NCI-H748 treated with DMSO at 0.1 percent for 48 hours (cell line): ENCODE measurements around the gene GPR161.
"Not testable (repeated sequence)": the region's sequence is repeated elsewhere in the genome, so short reads cannot be mapped to it uniquely, and the experiment has no call there.

Source experiments
- DNase-seq: peaks from one replicate; lab custom pipeline; 2025; lab: John Stamatoyannopoulos, UW

The GPR161 gene, protein sequence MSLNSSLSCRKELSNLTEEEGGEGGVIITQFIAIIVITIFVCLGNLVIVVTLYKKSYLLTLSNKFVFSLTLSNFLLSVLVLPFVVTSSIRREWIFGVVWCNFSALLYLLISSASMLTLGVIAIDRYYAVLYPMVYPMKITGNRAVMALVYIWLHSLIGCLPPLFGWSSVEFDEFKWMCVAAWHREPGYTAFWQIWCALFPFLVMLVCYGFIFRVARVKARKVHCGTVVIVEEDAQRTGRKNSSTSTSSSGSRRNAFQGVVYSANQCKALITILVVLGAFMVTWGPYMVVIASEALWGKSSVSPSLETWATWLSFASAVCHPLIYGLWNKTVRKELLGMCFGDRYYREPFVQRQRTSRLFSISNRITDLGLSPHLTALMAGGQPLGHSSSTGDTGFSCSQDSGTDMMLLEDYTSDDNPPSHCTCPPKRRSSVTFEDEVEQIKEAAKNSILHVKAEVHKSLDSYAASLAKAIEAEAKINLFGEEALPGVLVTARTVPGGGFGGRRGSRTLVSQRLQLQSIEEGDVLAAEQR

DNA sequence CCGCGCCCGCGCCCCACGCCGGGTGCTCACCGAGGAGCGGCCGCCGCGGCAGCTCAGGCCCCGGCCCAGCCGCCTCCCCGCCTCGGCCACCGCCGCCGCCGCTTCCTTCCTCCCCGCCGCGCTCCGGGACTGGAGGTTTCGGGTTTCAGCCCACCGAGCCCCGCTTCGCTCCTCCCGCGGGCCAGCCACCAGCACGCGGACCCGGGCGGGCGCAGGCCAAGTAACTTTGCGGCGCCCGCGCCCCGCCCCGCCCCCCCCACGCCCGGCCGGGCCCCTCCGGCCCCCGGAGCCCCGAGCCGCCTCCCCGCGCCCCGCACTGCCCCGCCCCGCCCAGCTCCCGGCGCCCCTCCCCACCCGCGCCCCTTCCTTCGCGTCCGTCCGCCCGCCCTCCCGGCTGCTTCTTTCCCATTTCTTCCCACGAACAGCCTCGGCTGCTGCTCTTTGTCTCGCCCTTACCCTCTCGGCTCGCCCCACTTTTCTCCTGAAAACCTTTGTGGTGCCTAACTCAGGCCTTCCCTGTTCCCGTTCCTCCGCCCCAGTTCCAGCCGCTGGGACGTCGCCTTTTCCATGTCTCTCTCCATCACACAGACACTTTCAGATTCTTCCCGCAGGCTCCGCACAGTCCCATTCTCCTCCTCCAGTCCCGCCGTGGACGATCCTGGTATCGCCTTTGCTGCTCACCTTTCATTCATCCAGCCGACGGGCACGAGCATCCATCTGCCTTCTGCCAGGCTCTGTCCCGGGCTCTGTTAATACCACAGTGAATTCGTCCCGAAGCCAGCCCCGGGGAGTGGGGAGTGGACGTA is at the start of gene GPR161:
Gene GPR161 (minus strand): TSS at position 222 of the 806 bp plus-strand sequence. CDS start 32,080 bp downstream, outside the sequence.
- DNase-seq: peak; percentile 45

DNA sequence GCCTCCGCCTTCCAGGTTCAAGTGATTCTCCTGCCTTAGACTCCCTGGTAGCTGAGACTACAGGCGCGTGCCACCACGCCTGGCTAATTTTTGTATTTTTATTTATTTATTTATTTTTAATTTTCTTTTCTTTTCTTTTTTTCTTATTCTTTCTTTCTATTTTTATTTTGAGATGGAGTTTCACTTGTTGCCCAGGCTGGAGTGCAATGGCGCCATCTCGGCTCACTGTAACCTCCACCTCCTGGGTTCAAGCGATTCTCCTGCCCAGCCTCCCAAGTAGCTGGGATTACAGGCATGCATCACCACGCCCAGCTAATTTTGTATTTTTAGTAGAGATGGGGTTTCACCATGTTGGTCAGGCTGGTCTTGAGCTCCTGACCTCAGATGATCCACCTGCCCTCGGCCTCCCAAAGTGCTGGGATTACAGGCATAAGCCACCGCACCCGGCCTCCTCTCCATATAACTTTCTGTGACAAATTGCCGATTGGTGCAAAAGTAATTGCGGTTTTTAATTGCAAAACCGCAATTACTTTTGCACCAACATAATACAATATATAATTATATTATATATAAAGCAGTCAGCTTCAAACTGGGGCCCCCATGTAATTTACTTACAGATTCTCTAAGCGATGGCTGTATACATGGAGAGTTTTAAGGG is 44.5 kb upstream of the GPR161 start:
- not testable (repeated sequence) for DNase-seq

DNA sequence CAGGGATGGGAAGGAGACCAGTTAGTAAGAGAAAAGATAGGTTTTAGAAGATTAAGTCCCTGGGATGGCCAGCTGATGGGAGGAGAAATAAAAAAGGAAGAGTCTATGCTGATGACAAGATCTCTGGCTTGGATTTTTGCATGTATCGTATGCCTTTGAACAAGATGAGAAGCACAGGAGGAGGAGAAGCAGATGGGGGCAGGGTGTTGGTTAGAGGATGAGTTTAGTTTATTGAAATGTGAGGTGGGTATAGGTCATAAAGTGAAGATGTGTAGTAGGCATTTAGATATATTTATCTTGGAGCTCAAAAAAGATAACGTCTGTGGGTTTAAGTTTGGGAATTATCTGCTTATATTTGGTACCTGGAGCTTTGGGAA is 43.4 kb upstream of the GPR161 start:
- DNase-seq: no peak

DNA sequence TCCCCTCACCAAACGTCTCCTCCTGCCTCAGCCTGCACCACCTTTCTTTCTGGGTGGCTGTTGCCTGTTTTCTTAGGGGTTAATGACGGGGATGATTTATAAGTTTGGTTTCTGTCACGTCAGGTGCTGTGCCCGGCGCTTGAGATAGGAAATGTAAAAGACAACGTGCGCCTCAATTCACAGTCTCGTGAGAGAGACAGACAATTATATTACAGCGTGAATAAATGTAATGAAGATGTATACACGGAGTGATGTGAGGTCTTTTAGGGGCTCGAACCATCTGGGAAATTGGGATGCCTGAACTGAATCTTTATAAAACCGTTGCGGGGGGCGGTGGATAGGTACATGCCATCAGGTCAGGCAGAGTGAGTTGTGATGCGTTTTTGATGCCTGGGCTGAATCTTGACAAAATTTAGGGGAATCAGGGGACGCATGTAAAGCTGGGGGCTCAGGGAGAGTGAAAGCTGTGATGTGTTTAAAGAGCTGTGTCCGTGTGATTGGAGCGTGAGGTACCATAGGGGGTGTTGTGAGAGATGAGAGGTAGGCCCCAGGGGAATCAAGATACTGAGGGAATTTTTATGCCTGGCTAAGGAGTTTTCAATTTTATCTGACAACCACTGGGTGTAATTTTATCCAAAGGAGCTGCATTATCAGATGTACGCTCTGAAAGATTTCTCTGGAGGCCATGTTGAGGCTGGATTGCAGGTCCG is 42.9 kb upstream of the GPR161 start:
- DNase-seq: no peak

DNA sequence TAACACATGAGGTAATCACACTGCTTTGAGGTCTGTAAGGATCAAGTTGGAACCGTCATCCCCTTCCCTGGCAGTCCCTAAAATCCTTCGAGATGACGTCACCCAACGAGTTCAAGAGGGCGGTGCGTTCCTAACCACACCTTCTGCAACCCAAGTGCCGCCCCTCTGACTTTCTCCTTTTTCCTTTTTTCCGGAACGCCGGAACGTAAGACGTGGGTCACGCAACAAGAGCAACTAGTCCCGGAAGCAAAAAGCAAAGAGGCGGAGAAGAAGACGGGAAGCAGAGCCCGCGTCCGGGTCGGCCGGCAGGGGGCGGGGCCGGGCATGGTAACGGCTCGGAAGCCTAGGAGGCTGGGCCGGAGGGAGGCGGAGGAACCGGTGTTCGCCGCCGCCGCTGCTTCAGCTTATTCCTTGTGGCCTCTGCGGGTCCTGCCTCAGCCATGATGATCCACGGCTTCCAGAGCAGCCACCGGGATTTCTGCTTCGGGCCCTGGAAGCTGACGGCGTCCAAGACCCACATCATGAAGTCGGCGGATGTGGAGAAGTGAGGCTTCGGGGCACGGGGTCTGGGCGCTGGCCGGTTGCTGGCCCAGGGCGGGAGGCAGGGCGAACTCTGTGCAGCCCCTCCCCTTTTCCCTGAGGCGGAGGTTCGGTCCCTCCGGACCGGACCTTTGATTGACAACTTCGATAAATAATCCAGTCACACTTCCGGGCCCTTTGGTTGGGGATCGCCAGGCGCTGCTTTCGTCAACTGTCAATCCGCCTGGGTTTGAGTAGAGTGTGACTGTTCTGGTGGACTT is 42.1 kb upstream of the GPR161 start, which contains the start of gene TIPRL:
Gene TIPRL (plus strand): TSS at position 325 of the 800 bp plus-strand sequence. CDS start 116 bp downstream, at position 441.
- peak; percentile 92 for DNase-seq

DNA sequence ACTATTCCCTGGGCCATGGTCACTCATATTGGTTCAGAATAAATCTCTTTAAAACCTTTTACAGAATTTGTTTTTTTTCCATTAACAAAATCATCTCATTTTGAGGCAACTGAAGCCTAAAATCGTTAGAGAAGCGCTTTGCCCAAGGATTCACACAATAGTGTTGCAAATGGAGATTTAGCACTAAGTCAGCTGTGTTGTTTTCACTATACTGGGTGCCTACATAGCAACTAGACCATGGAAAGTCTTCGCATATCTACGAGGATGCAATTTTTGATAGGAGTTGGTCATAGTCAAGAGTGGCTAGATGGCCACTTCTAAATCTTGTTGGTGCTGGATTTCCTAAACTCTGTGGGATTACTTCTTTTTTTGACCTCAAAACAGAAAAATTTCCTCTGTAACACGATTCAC is 41.5 kb upstream of the GPR161 start:
- DNase-seq: no peak

DNA sequence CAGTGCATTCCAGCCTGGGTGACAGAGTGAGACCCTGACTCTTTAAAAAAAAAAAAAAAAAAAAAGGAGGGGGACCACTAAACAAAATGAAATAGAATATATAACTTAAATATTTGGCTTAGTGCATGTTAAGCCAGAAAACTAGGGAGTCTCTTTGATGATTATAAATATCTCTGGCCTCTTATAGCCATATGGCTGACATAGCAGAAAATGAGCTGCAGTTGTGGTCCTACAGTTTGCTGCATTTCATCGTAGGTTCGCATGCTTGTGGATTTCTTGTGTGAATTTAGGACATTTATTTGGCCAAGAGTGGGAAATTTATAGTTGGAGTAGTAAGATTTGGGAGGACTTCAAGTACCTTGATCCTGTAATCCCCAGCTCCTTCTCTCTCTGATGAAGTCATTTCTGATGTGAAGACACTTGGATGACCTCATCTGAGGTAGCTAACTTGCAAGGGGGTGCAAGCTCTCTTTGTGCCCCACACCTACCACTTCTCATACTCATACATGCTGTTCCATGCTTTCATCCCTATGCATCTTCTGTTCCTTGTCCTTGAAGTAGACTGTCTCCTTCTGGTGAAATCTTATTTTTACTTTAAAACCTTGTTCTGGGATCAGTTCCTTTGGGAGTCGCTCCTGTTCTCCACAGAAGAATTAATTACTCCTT is 35.7 kb upstream of the GPR161 start:
- DNase-seq: no peak

DNA sequence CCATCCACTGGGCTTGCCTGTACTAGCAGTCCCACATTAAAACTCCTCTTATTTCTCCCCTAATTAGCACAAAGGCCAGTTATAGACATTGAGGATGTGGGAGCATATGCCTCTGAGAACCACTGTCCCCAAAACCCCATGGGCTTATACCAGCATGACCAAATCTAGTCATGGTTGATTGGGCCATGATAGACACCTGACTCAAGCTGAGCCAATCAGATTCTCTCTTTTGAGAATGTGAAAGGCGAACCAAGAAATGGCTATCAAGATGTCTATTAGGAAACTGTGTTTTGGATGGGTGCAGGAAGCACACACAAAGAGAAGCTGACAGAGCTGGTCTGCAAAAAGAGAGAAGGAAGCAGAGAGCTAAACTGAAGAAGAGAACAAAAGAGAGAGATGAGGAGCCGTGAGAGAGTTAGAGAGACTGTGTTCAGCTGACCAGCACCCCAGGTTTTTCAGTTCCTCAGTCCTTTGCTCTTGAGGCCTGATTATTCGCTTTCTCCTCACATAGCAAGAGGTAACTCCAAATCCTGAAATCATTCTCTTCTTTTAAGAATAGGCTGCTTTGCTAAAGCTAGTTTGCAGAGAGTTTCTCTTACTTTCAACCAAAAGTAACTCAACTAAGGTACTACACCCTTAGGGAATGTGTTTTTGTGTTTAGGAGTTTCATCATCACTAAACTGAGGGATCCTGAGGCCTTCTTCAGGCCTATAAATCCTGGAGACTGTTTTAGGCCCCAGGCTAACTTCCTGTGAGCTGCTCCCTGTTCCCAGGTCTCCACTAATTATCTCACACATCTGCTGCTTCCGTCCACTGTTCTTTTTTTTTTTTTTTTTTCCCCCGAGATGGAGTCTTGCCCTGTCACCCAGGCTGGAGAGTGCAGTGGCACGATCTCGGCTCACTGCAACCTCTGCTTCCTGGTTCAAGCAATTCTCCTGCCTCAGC is 34.1 kb upstream of the GPR161 start:
- no peak for DNase-seq

DNA sequence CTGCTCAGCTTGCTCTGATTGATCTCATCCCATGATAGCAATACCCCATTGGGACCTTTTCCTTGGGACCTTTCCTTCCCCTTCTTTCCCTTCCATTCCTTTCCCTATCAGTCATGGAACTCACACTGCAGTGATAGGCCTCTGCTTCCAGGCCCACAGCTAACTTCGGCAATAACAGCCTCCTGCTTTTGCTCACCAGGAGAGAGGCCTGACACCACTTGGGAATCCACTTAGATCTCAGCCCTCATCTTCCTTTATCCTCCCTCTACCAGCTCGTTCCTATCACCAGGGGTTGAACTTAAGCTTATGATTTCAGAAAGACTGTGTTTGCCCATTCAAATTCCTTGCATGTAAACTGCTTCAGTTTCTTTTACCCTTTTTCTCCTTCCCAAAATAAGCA is 31.1 kb upstream of the GPR161 start:
- DNase-seq: no peak

DNA sequence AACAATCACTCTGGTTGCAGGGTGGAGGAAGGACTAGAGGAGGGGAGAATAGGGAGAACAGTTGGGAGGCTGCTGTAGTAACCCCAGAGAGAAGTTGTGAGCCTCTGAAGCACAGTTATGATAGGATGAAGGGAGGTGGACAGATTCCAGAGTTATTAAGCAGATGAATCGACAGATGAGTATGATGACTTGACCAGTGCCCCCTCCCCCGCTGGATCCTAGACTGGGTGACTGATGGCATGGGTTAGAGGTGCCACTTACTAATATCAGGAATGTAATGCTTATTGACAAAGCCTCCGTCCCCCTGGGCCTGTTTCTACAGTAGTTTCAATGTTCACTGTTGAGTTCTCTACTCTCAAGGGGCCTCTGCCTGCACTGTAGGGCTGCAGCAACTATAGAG is 28.0 kb upstream of the GPR161 start:
- DNase-seq: no peak

DNA sequence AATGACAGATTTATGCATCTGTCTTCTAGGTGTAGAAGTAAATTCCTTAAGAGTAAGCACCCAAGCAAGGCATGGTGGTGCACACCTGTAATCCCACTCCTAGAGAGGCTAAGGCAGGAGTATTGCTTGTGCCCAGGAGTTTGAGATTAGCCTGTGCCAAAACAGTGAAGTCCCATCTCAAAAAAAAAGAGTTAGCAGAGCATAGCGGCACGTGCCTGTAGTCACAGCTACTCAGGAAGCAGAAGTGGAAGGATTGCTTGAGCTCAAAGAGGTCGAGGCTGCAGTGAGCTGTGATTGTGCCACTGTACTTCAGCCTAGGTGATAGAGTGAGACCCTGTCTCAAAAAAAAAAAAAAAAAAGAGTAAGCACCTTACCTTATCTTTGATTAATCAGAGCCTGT is 26.9 kb upstream of the GPR161 start:
- no peak for DNase-seq

DNA sequence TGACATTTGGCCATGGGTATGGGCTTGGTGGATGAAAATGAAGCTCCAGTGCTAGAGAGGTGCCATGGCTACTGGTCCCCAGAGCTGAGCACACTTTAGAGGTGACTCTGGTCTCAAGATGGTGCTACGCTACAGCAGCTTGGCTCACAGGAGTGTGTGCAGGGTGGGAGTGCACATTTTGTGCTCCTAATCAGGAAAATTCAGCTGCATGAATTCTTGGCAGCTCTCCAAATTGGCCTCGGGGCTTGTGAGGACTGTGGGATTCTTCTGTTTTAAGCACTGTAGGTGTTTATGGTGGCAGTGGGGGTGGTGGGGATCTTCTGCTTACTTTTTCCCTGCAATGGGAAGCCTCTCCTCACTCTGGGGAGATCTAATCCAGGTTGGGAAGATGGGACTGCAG is 24.7 kb upstream of the GPR161 start:
- DNase-seq: peak; percentile 17

DNA sequence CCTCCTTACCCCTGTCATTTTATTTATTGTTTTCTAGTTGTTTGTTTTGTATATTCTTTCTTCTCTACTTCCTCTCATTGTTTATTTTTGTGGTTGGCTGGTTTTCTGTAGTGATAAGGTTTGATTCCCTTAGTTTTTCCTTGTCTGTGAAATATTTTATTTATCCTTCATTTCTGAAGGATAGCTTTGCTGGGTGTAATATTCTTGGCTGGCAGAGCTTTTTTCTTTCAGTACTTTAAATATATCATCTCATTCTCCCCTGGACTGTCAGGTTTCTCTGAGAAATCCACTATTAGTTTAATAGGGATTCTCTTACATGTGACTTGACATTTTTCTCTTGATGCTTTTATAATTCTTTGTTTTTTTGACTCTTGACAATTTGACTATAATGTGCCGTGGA is 23.2 kb upstream of the GPR161 start:
- no peak for DNase-seq

DNA sequence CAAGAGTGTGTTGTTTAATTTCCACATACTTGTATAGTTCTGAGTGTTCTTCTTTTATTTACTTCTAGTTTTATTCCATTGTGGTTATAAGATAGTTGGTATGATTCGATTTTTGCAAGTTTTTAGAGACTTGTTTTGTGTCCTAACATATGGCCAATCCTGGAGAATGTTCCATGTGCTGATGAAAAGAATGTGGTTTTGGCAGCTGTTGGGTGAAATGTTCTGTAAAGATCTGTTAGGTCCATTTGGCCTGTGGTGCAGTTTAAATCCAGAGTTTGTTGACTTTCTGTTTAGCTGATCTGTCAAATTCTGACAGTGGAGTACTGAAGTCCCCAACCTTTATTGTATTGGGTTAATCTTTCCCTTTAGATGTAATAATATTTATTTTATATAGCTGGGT is 22.5 kb upstream of the GPR161 start:
- DNase-seq: no peak

DNA sequence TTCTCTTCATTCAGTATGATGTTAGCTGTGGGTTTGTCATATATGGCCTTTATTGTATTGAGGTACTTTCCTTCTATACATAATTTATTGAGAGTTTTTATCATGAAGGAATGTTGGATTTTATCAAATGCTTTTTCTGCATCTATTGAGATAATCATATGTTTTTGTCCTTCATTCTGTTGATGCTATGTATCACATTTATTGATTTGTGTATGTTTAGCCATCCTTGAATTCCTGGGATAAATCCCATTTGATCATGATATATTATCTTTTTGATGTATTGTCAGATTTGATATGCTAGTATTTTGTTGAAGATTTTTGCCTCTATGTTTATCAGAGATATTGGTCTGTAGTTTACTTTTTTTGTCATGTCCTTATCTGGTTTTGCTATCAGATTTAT is 20.9 kb upstream of the GPR161 start:
- no peak for DNase-seq

DNA sequence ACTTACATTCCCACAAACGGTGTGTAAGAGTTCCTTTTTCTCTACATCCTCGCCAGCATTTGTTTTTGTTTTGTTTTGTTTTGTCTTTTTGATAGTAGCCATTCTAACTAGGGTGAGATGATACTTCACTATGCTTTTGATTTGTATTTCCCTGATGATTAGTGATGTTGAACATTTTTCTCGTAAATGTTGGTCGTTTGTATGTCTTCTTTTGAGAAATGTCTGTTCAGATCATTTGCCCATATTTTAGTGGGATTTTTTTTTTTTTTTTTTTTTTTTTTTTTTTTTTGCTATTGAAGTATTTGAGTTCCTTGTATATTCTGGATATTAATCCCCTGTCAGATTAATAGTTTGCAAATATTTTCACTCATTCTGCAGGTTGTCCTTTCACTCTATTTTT is 19.2 kb upstream of the GPR161 start:
- no peak for DNase-seq

DNA sequence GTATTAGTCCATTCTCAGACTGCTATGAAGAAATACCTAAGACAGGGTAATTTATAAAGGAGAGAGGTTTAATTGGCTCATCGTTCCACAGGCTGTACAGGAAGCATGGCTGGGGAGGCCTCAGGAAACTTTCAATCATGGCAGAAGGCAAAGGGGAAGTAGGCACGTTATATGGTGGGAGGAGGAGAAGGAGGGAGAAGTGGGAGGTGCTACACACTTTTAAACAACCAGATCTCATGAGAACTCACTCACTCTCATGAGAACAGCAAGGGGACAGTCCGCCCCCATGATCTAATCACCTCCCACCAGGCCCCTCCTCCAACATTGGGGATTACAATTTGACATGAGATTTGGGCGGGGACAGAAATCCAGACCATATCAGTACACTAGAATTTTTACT is 18.0 kb upstream of the GPR161 start:
- not testable (repeated sequence) for DNase-seq

DNA sequence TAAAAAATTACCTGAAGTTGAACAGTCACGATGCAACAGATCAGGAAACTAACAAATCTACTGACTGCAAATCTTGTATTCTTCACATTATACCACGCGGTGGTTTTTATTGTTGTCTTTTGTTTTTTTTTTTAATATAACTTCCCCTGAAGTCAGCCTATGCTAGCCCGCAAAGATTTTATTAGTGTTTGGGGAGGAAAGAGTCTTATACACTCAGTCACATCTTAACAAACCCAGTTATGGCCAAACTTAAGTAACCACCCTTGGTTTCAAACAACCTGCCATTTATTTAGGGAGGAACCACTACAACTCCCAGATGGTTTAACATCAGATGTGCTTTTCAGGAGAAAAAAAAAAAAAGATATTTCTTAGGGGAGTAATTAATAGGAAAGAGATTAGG is 15.2 kb upstream of the GPR161 start:
- DNase-seq: no peak

DNA sequence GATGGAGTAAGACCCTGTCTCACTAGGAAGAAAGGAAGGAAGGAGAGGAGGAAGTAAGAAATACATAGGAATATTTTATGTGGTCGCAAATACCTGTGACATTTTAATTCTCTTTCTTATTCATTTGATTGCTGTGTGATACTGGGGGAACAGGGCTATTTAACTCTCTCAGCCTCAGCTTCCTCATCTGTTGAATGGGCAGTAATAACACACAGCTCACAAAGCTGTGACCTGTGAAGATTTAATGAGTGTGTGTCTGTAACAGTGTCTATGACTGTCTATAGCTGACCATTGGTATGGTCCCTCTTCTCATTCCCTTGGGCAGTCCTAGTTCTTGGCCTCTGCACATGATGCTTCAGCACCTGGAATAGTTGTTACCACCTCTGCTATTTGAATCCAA is 13.6 kb upstream of the GPR161 start:
- no peak for DNase-seq
